MCF 10A (cell line): ENCODE measurements around the gene AASDH. TPM values are rescaled to one million over a fixed set of nuclear protein-coding genes. Genes with fewer than 3 reads are reported as not detected.

Experiments
- BruUV-seq: library from RNA; stranded (reverse); fragments of 400-500 nt; replicated peaks from 2 replicates; lab custom pipeline; 2021; lab: Mats Ljungman, UMichigan
- CTCF ChIA-PET: fragments of 300-600 bp; sonication (Branson Sonifier 250); formaldehyde crosslinking; extraction: SDS; loops from one replicate; lab custom pipeline; 2021; ENCODE audit warnings: antibody characterized with exemption, inconsistent platforms; lab: Yijun Ruan, JAX
- POLR2A ChIA-PET: fragments of 300-600, 350-650 bp; sonication (Branson Sonifier 250); formaldehyde crosslinking; extraction: SDS; loops from one replicate; lab custom pipeline; 2020; ENCODE audit warnings: antibody characterized with exemption, inconsistent platforms; lab: Yijun Ruan, JAX
- DNase-seq: peaks from one replicate; pipeline ENCODE4 v3.0.0-alpha.2; 2018; ENCODE audit not compliant: unreplicated experiment
- H3K27ac Mint-ChIP-seq: one replicate; pipeline ENCODE4 v1.8.0; 2022; ENCODE audit warnings: mild to moderate bottlenecking, low read depth, mixed read lengths; ENCODE audit not compliant: unreplicated experiment
- H3K27me3 Mint-ChIP-seq: one replicate; pipeline ENCODE4 v1.8.0; 2022; ENCODE audit warnings: mixed read lengths; ENCODE audit not compliant: insufficient read depth, unreplicated experiment
- H3K36me3 Mint-ChIP-seq: one replicate; pipeline ENCODE4 v1.8.0; 2022; ENCODE audit warnings: mild to moderate bottlenecking, moderate library complexity, mixed read lengths; ENCODE audit not compliant: insufficient read depth, unreplicated experiment
- H3K4me1 Mint-ChIP-seq: one replicate; pipeline ENCODE4 v1.8.0; 2022; ENCODE audit warnings: mixed read lengths; ENCODE audit not compliant: insufficient read depth, unreplicated experiment
- H3K4me3 Mint-ChIP-seq: one replicate; pipeline ENCODE4 v1.8.0; 2022; ENCODE audit warnings: mild to moderate bottlenecking, moderate library complexity, mixed read lengths; ENCODE audit not compliant: unreplicated experiment
- H3K9me3 Mint-ChIP-seq: one replicate; pipeline ENCODE4 v1.8.0; 2022; ENCODE audit warnings: mixed read lengths; ENCODE audit not compliant: unreplicated experiment
- intact Hi-C: fragments of 100-400 bp; cut with micrococcal nuclease; formaldehyde crosslinking; loops from 2 replicates; pipeline ENCODE4 v1.14.1; 2022
- total RNA-seq: library from RNA; stranded (reverse); gene quantifications from 2 replicates; pipeline ENCODE4 v1.2.3, GENCODE V29; 2022
- TF ChIP-seq, protein P1 (sequence below): fragments of 200-600 bp; IDR thresholded peaks from one replicate; pipeline ENCODE4 v1.8.0; 2022; ENCODE audit warnings: antibody characterized with exemption, mild to moderate bottlenecking; ENCODE audit not compliant: unreplicated experiment

Gene AASDH
- total RNA-seq, 1 experiment from 2014 or later, result 10.8 TPM

DNA sequence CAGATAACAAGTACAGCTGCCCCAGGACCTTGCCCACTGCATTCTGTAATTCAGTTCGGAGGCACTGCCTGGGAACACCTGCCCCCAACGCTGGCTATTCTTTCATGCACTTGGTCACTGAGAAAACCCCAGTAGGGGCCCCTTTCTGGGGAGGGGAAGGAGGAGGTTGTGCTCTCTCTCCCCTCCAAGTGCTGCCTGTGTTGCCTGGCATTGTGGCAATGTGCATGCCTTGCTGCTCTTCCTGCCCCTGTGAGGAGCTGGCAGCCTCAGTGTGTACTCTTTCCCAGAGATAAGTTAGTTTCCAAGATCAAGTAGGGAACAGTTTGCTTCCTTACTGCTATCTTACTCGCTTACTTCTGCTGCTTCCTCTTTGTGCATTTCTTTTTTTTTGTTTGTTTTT is 90.8 kb downstream of the AASDH start:
- ChIA-PET POLR2A (no interaction called here), CTCF (no interaction called here)
- no peaks in the 10 kb centered on the region for H3K27me3 Mint-ChIP-seq
- peaks cover 6% of the 10 kb centered on the region for H3K4me1 Mint-ChIP-seq
- peaks cover 7% of the 10 kb centered on the region for H3K9me3 Mint-ChIP-seq
- intact Hi-C loops, result no loop called here
- no peak overlapping the region for H3K27ac Mint-ChIP-seq
- BruUV-seq, result no TSS peak
- H3K36me3 Mint-ChIP-seq, result no peaks in the 10 kb centered on the region
- no peak overlapping the region for H3K4me3 Mint-ChIP-seq
- TF ChIP-seq, protein P1, sequence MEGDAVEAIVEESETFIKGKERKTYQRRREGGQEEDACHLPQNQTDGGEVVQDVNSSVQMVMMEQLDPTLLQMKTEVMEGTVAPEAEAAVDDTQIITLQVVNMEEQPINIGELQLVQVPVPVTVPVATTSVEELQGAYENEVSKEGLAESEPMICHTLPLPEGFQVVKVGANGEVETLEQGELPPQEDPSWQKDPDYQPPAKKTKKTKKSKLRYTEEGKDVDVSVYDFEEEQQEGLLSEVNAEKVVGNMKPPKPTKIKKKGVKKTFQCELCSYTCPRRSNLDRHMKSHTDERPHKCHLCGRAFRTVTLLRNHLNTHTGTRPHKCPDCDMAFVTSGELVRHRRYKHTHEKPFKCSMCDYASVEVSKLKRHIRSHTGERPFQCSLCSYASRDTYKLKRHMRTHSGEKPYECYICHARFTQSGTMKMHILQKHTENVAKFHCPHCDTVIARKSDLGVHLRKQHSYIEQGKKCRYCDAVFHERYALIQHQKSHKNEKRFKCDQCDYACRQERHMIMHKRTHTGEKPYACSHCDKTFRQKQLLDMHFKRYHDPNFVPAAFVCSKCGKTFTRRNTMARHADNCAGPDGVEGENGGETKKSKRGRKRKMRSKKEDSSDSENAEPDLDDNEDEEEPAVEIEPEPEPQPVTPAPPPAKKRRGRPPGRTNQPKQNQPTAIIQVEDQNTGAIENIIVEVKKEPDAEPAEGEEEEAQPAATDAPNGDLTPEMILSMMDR, result no peak
- no peak for DNase-seq

DNA sequence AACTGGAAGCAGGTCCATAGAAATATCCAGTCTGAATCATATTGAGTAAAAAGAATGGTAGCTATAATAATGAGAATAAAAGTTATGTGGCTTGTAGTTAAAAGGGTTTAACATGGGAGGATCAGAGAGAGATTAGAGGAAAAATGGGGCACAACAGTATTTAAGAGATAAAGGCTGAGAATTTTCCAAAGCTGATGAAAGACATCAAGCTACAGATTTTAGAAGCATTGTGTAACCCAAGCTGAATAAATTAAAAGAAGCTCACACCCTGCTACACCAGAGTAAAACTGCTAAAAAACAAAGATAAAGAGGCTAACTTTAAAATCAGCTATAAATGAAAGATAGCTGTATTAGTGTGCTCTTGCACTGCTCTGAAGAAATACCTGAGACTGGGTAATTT is 94.2 kb downstream of the AASDH start:
- CTCF ChIA-PET, result interaction anchor here (0.5 to 0.9 kb wide), 2 partner anchors 114 to 344 kb away, joined by 3 to 4 read pairs; no protein-coding TSS in a partner anchor
- Mint-ChIP-seq H3K27ac (no peak overlapping the region), H3K4me1 (peaks cover 5% of the 10 kb centered on the region), H3K4me3 (no peak overlapping the region), H3K27me3 (no peaks in the 10 kb centered on the region), H3K36me3 (no peaks in the 10 kb centered on the region), H3K9me3 (peaks cover 7% of the 10 kb centered on the region)
- DNase-seq, result no peak
- TF ChIP-seq, protein P1, result no peak
- no TSS peak for BruUV-seq
- POLR2A ChIA-PET, result no interaction called here
- intact Hi-C loops, result no loop called here

DNA sequence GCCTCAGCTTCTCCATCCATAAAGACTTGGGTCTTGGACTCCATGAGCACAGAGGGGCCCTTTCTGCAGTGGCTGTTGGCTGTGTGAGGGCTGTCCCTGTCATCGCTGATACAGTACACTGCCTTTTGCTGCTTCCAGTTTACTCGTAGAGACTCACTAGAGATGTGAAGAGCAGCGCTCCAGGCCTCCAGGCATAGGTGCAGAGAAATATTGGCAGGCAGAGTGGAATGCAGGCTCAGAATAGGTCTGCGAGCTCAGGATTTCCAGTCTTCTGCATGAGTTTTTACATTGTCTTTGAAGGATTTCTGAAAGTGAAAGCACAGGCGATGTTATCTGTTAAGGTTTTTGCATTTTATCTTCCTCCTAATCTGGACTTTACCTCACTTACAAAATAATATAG is 97.4 kb downstream of the AASDH start:
- H3K27ac Mint-ChIP-seq, result no peak overlapping the region
- peaks cover 5% of the 10 kb centered on the region for H3K4me1 Mint-ChIP-seq
- H3K27me3 Mint-ChIP-seq, result no peaks in the 10 kb centered on the region
- peaks cover 7% of the 10 kb centered on the region for H3K9me3 Mint-ChIP-seq
- POLR2A ChIA-PET, result interaction anchor here (0.6 to 1.1 kb wide), 2 partner anchors 10 to 213 kb away, joined by 3 read pairs; no protein-coding TSS in a partner anchor
- DNase-seq, result no peak
- H3K36me3 Mint-ChIP-seq, result no peaks in the 10 kb centered on the region
- intact Hi-C loops, result no loop called here
- CTCF ChIA-PET, result interaction anchor here (0.6 to 1.0 kb wide), 2 partner anchors 45 to 184 kb away, joined by 3 read pairs; no protein-coding TSS in a partner anchor
- no TSS peak for BruUV-seq
- TF ChIP-seq, protein P1, result no peak
- H3K4me3 Mint-ChIP-seq, result no peak overlapping the region

DNA sequence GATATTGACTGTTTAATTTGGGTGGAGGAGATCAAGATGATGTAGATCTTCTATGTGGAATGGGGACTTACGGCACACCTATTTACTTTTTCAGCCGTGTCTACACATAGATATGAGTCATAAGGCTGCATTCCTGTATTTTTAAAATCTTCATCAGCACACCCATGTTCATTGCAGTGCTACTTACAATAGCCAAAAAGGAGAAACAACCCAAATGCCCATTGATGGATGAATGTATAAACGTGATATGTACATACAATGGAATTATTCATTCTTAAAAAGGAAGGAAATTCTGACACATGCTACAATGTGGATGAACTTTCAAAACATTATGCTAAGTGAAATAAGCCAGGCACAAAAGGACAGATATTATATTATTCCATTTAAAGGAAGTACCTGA is 98.6 kb downstream of the AASDH start:
- no peaks in the 10 kb centered on the region for H3K36me3 Mint-ChIP-seq
- no peak for DNase-seq
- no peaks in the 10 kb centered on the region for H3K27me3 Mint-ChIP-seq
- H3K27ac Mint-ChIP-seq, result no peak overlapping the region
- no TSS peak for BruUV-seq
- ChIA-PET CTCF (interaction anchor here (0.7 kb wide), 1 partner anchor 59 kb away, joined by 3 read pairs; no protein-coding TSS in a partner anchor), POLR2A (no interaction called here)
- H3K9me3 Mint-ChIP-seq, result peaks cover 7% of the 10 kb centered on the region
- no peak overlapping the region for H3K4me3 Mint-ChIP-seq
- peaks cover 5% of the 10 kb centered on the region for H3K4me1 Mint-ChIP-seq
- intact Hi-C loops, result no loop called here
- TF ChIP-seq, protein P1, result no peak

Other genes with a start within 250 kb of the AASDH start
- gene PPAT, start 48.1 kb upstream of the AASDH start, total RNA-seq, result 35.0 and 47.0 TPM in 2 replicates
- gene PAICS, start 48.8 kb upstream of the AASDH start, total RNA-seq, result 160 and 189 TPM in 2 replicates
- gene SRP72, start 80.1 kb upstream of the AASDH start, total RNA-seq, result 348 and 419 TPM in 2 replicates
- gene ARL9, start 118.3 kb upstream of the AASDH start, total RNA-seq, result 0.22 and 0.28 TPM in 2 replicates